NCI-H226 (cell line): ENCODE results near the gene OR4C11.

Experiments used
- DNase-seq: peaks from one replicate; pipeline ENCODE4 v3.0.0-alpha.2; 2015

Gene OR4C11

GRCh38 chr11:55607545-55607944 lies at the start of gene OR4C11:
OR4C11 (minus strand) TSS chr11:55607645; CDS start chr11:55604373, 3,272 bp downstream.
- DNase-seq: no peak

DNA sequence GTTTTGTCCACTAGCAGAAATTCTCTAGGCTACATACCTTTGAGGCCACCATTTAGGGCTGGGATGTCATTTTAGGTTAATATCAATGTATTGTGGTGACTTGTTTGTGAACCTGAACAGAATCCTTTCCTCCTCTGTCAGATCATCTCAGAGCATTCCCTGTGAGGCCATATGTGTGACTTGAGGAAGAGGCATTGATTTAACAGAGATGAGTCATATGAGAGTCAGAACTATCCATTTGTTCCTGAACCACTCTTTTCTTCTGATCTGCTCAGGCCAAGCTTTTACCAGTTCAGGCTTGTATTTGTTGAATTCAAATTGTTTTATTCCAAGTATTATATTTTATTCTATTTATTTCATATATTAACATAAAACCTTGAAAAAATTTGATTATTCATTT lies 47.7 kb upstream of the OR4C11 start:
- DNase-seq: no peak

DNA sequence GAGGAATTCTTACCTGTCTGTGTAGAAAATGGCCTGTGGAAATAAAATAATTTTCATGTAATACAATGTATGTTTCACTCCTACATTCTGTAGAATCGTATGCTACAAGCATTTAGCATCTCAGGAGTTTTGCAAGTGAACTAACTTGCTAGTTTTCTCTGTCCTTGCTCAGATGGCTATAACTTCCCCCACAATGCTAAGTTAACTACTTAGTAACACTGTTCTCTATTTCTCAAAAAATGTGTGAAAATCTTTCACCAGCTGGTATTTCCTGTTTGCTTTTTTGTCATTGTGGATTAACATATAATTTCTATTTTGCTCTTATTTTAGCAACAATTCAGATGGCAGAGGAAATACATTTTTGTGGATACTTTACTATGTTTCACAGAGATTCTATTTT lies 45.1 kb upstream of the OR4C11 start:
- no peak for DNase-seq

DNA sequence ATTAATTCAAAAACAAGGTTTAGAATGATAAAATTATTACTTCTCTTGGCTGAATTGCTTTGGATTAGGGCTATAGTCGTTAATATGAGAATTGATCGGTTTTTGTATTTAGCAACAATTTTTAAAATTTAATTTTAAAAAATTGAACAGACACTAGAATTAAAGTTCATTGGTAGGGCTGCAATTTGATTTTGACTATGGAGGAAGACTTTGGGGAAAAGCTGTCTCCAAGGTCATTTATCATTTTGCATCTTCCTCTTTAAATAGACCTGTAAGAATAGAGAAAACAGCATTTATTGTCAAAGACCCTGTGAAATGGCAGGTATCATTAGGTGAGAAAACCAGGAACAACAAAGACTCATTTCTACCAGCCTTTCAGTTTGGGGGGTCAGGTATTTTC lies 40.6 kb upstream of the OR4C11 start, which contains the start of gene OR4S2:
Gene OR4S2, plus strand, starts transcription at position 301 of the 400 bp plus-strand sequence. CDS start 2,577 bp downstream, outside the sequence.
- DNase-seq: no peak

DNA sequence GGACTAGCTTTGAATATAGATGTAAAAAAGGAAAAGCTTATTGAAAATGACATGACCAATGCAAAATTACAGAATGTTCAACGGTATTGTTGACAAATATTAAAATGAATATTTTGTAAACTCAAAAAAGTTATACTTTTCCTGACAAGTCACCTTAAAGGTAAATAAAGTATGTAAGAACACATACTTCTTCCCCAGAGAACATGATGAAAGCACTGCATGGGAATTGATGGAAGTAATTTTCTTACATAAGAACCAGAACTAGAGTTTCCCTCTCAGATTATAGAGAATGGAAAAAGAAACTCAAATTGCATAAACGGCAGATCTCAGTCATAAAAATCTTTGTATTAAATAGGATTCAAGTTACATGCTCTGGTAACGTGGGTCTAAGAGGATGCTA lies 27.4 kb upstream of the OR4C11 start, which contains the start of gene OR4P4:
Gene OR4P4, plus strand, starts transcription at position 301 of the 400 bp plus-strand sequence.
- no peak for DNase-seq

GRCh38 chr11:55624531-55624930 lies 17.1 kb upstream of the OR4C11 start:
- no peak for DNase-seq

GRCh38 chr11:55572548-55572947 lies 34.9 kb downstream of the OR4C11 start:
- no peak for DNase-seq

DNA sequence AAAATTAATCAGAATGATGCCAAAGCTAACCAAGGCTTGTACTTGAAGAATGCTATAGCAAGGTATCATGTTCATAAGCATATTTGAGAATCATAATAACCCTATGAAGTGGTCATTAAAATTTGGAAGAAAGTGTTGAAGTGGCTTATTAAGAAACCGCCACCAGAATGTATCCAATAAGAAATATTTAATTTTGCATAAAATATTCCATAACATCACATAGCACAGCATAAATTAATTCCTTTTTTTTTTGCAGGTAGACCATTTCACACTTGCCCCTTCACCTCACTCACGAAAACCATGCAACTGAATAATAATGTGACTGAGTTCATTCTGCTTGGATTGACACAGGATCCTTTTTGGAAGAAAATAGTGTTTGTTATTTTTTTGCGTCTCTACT lies 35.6 kb downstream of the OR4C11 start, which contains the start of gene OR4C16:
Gene OR4C16, plus strand, starts transcription at position 301 of the 400 bp plus-strand sequence. Its CDS starts 0 bp downstream, at position 301.
- no peak for DNase-seq

GRCh38 chr11:55554169-55554568 lies 53.3 kb downstream of the OR4C11 start, which contains the start of gene OR4C15:
OR4C15 (plus strand) TSS chr11:55554469; CDS start chr11:55554469, 0 bp downstream.
- no peak for DNase-seq
